Mesodermal cell (in vitro differentiated cells): ENCODE data around the gene GMCL2.

Experiments
- H3K27ac ChIP-seq: 2 replicates; pipeline ENCODE4 v1.7.0; 2013; ENCODE audit warnings: mild to moderate bottlenecking, low read depth, low read length, moderate library complexity; ENCODE audit not compliant: severe bottlenecking
- H3K36me3 ChIP-seq: 2 replicates; pipeline ENCODE4 v1.7.1; 2013; ENCODE audit warnings: mild to moderate bottlenecking, low read length, moderate library complexity; ENCODE audit not compliant: control insufficient read depth, insufficient read depth
- H3K4me1 ChIP-seq: one replicate; pipeline ENCODE4 v1.7.1; 2013; ENCODE audit warnings: mild to moderate bottlenecking, low read length; ENCODE audit not compliant: insufficient read depth, control insufficient read depth, poor library complexity, severe bottlenecking
- H3K4me3 ChIP-seq: 2 replicates; pipeline ENCODE4 v1.7.0; 2013; ENCODE audit warnings: low read length, control low read depth, mild to moderate bottlenecking; ENCODE audit not compliant: insufficient read depth, poor library complexity, severe bottlenecking; ENCODE audit errors: extremely low read depth
- H3K9me3 ChIP-seq: 2 replicates; pipeline ENCODE4 v1.7.1; 2013; ENCODE audit warnings: mild to moderate bottlenecking, low read length, moderate library complexity; ENCODE audit not compliant: control insufficient read depth
- WGBS, 2 experiments: methylation state at CpG; one replicate each; pipeline ENCODE4 v1.1.5; 2013; ENCODE audit warnings: missing lambda C conversion rate in 2 of 2; ENCODE audit not compliant: insufficient coverage in 2 of 2; 5-methylcytosine and 5-hydroxymethylcytosine counted together

The GMCL2 gene

DNA sequence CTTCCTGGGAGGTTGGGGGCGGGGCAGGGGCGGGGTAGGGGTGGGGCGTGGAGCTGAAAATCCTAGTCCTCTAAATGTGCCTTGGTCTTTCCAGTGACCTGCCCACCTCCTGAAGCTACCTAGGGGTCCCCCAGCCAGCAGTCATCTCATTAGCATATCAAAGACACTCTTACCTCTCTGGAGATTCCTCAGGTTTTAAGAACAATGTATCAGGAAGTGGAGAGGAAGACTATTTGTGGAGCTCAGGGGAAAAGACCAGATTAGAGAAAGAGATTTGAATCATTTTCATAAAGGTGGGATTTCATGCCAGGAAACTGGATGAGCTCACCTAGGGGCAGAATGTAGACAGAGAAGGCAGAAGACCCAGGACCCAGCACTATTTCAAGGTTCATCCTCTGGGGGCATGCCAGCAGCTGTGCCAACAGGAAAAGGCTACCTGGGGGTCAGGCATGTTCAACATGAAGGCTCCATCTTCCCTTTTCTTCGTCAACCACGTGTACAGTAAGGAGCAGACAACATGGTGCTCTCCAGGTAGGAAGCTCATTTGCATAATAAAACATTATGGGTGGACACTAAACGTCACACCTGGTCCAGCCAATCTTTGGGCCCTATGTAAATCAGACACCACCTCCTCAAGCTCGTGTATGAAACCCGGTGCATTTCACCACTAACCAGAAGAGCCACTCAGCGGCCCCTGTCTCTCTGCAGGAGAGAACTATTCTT, 6.9 kb downstream of the GMCL2 start:
- no peaks in the 10 kb centered on the region for H3K9me3 ChIP-seq
- 16 to 31% methylated on average over 4 to 5 of the region's 9 CpGs for WGBS, 2 experiments
- no peak overlapping the region for H3K27ac ChIP-seq
- no peaks in the 10 kb centered on the region for H3K4me1 ChIP-seq
- no peaks in the 10 kb centered on the region for H3K36me3 ChIP-seq
- no peak overlapping the region for H3K4me3 ChIP-seq

DNA sequence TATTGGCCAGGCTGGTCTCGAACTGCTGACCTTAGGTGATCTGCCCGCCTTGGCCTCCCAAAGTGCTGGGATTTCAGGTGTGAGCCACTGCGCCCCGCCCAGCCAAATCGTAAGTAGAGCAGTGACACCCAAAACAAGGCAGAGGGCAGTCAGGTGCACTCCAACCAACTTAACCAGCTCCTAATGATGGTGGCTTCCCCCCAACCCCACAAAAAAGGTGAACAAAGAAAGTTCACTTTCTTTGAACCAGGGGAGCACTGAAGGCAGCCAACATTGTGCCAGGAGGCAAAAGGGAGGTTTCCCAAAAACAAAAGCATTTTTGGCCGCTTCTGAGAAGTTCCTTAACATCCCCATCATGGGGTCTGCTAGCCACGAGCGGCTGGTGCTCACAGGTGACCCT, 9.6 kb downstream of the GMCL2 start:
- H3K27ac ChIP-seq = no peak overlapping the region

GRCh38 chr5:178176791-178177190, 10.4 kb downstream of the GMCL2 start:
- no peaks in the 10 kb centered on the region for H3K9me3 ChIP-seq
- H3K4me3 ChIP-seq = no peak overlapping the region
- no peak overlapping the region for H3K27ac ChIP-seq
- H3K4me1 ChIP-seq = no peaks in the 10 kb centered on the region
- WGBS, 2 experiments = 92 to 98% methylated on average over 5 of the region's 6 CpGs
- H3K36me3 ChIP-seq = no peaks in the 10 kb centered on the region

More for the DNA sequence above, 9.6 kb downstream of the GMCL2 start:
- Histone ChIP-seq H3K9me3 (no peaks in the 10 kb centered on the region), H3K36me3 (no peaks in the 10 kb centered on the region), H3K4me3 (no peak overlapping the region), H3K4me1 (no peaks in the 10 kb centered on the region)
- WGBS, 2 experiments = 78 to 88% methylated on average over 5 of the region's 8 CpGs

DNA sequence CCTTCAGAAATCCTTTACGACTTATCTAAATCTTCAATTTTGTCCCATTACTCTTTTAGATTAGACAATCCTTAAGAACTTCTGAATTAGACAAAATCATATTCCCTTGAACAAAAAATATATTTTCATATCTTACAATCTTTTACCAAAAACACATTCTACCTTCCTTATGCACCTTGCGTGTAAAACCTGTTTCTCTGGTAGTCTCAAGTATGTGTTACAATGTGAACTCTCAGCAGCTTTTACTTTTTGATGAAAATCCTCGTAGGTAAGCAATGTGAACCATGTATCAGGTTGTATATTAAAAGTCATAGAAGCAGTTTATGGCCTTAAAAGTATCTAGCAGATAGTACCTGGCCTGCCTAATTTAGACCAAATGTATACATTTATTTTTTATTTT, 12.7 kb downstream of the GMCL2 start:
- Histone ChIP-seq H3K9me3 (no peaks in the 10 kb centered on the region), H3K4me1 (no peaks in the 10 kb centered on the region), H3K36me3 (no peaks in the 10 kb centered on the region), H3K27ac (no peak overlapping the region), H3K4me3 (no peak overlapping the region)
- WGBS, 2 experiments = 81 to 97% methylated on average over 2 to 3 of the region's 3 CpGs

- H3K27ac ChIP-seq = no peak overlapping the region
- no peaks in the 10 kb centered on the region for H3K4me1 ChIP-seq
- 100% methylated on average over 1 of the region's 2 CpGs for WGBS, 2 experiments
- H3K36me3 ChIP-seq = no peaks in the 10 kb centered on the region
- no peak overlapping the region for H3K4me3 ChIP-seq
- no peaks in the 10 kb centered on the region for H3K9me3 ChIP-seq
These were observed 16.7 kb downstream of the GMCL2 start for GRCh38 chr5:178170455-178170854.

DNA sequence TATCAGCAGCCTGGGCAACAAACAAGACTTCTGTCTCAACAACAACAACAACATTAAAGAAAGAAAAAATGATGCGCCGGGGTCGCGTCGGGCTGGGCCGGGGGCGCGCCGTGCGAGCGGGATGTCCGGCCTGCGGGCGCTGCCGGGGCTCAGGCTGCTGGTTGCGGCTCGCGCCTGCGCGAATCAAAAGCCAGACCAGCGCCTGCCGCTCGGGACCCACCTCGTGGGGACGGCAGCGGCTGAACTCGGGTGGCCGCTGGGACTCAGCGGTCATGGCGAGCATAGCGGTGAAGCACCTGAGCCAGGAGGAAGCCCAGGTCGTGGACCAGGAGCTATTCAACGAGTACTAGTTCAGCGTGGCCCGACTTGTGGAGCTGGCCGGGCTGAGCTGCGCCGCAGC, 21.6 kb downstream of the GMCL2 start:
- no peaks in the 10 kb centered on the region for H3K4me1 ChIP-seq
- no peaks in the 10 kb centered on the region for H3K36me3 ChIP-seq
- no peaks in the 10 kb centered on the region for H3K9me3 ChIP-seq
- no peak overlapping the region for H3K27ac ChIP-seq
- no peak overlapping the region for H3K4me3 ChIP-seq
- WGBS, 2 experiments = 95 to 97% methylated on average over 35 to 36 of the region's 38 CpGs

GRCh38 chr5:178163772-178164735, 23.1 kb downstream of the GMCL2 start:
- Histone ChIP-seq H3K9me3 (no peaks in the 10 kb centered on the region), H3K4me1 (no peaks in the 10 kb centered on the region), H3K36me3 (no peaks in the 10 kb centered on the region), H3K4me3 (no peak overlapping the region), H3K27ac (no peak overlapping the region)
- 14 to 21% methylated on average over 23 to 31 of the region's 33 CpGs for WGBS, 2 experiments

DNA sequence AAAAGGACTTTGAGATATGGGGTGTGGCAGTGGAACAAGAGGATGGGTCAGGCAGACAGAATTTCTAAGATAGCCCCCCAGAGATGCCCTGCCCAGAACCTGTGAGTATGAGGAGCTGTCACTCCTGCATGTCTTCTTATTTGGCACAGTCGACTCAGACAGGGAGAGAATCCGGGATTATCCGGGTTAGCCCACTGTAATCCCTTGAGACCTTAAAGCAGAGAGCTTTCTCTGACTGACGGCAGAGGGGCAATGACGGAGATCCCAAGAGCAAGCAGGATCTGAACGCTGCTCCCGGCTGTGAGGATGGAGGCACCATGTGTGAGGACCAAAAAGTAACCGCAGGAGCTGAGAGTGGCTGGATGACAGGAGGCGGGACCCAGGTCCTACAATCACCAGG, 24.7 kb downstream of the GMCL2 start:
- no peaks in the 10 kb centered on the region for H3K36me3 ChIP-seq
- WGBS, 2 experiments = 82 to 86% methylated on average over 9 of the region's 9 CpGs
- no peaks in the 10 kb centered on the region for H3K4me1 ChIP-seq
- no peaks in the 10 kb centered on the region for H3K9me3 ChIP-seq
- no peak overlapping the region for H3K27ac ChIP-seq
- no peak overlapping the region for H3K4me3 ChIP-seq

DNA sequence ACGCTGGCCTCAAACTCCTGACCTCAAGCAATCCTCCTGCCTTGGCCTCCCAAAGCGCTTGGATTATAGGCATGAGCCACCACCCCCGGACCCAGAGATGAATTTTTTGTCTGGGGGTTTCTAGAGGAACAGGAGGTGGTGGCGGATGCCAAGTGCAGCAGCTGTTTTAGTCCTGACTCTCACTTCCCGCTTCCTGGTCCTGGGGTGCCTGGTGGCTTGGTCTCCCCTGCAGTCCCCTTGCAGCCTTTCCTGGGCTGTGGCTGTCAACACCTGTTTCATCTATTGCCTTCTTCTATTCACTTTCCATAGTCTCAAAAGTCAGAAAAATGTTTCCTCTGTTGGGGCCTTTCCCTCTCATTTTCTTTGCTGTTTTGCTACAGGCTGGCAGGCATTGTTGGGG, 27.0 kb downstream of the GMCL2 start:
- WGBS, 2 experiments = 90 to 92% methylated on average over 3 to 5 of the region's 5 CpGs
- Histone ChIP-seq H3K27ac (no peak overlapping the region), H3K36me3 (no peaks in the 10 kb centered on the region), H3K9me3 (no peaks in the 10 kb centered on the region), H3K4me3 (no peak overlapping the region), H3K4me1 (no peaks in the 10 kb centered on the region)

DNA sequence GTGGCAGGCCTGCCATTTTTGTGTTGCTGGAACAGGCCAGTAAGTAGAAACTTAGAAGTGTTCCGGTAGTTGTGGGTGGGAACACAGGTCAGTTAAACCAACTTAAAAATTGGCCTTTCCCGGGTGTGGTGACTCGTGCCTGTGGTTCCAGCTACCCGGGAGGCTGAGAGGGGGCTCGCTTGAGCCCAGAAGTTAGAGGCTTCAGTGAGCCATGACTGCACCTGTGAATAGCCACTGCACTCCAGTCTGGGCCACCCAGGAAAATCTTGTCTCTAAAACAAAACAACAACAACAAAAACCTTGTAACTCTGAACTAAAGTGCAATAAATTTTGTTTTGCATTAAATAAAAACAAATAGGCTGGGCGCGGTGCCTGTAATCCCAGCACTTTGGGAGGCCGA, 32.1 kb downstream of the GMCL2 start:
- Histone ChIP-seq H3K36me3 (peaks cover 27% of the 10 kb centered on the region), H3K9me3 (no peaks in the 10 kb centered on the region), H3K27ac (no peak overlapping the region), H3K4me3 (no peak overlapping the region), H3K4me1 (peaks cover 8% of the 10 kb centered on the region)
- WGBS, 2 experiments = 94 to 100% methylated on average over 4 to 5 of the region's 8 CpGs
